SK-N-SH (cell line): Measurements from ENCODE around the gene SLIT2. TPM values are rescaled to one million over a fixed set of nuclear protein-coding genes. Genes with fewer than 3 reads are reported as not detected.

Source experiments
- CTCF ChIA-PET: fragments of 300-600, 350-600 bp; formaldehyde crosslinking; extraction: SDS; loops from one replicate; lab custom pipeline; 2021; lab: Yijun Ruan, JAX
- POLR2A ChIA-PET: fragments of 350-600 bp; sonication (Branson Sonifier 250); formaldehyde crosslinking; extraction: SDS; loops from one replicate; lab custom pipeline; 2020; ENCODE audit warnings: antibody characterized with exemption, inconsistent platforms; lab: Yijun Ruan, JAX
- DNase-seq: peaks from one replicate; pipeline ENCODE4 v3.0.0; 2012
- H2AFZ ChIP-seq: fragments of 200-600 bp; sonication (generic); 2 replicates; pipeline ENCODE4 v1.8.1; 2016; ENCODE audit warnings: antibody characterized with exemption, mild to moderate bottlenecking, low read depth
- H3F3A ChIP-seq: fragments of 200-600 bp; sonication (generic); replicated peaks from 2 replicates; pipeline ENCODE3; 2016; ENCODE audit warnings: antibody characterized with exemption, mild to moderate bottlenecking; ENCODE audit not compliant: insufficient read depth
- H3K27ac ChIP-seq, 2 experiments: fragments of 200-500 bp in 1 of 2; fragments of 200-600 bp in 1 of 2; sonication (Bioruptor generic) in 1 of 2; sonication (generic), shearing (Covaris generic) in 1 of 2; 2 replicates each; pipeline versions ENCODE4 v1.5.1 to v1.6.1; 2014 to 2016; ENCODE audit warnings: low read depth in 2 of 2, inconsistent platforms in 1 of 2, low read length in 1 of 2, mild to moderate bottlenecking in 1 of 2, mixed read lengths in 1 of 2
- H3K27me3 ChIP-seq: fragments of 200-600 bp; sonication (generic), shearing (Covaris generic); 2 replicates; pipeline ENCODE4 v1.6.1; 2016; ENCODE audit warnings: mixed run types; ENCODE audit not compliant: insufficient read depth
- H3K36me3 ChIP-seq, 2 experiments: fragments of 200-500 bp in 1 of 2; fragments of 200-600 bp in 1 of 2; sonication (Bioruptor generic) in 1 of 2; sonication (generic) in 1 of 2; replicated peaks in 1 of 2; 2 replicates each; pipeline versions ENCODE3 to v1.5.1; 2014 to 2016; ENCODE audit warnings: low read length in 1 of 2, mild to moderate bottlenecking in 1 of 2; ENCODE audit not compliant: insufficient read depth in 2 of 2, control insufficient read depth in 1 of 2
- H3K4me1 ChIP-seq, 2 experiments: fragments of 200-500 bp in 1 of 2; fragments of 200-600 bp in 1 of 2; sonication (Bioruptor generic) in 1 of 2; sonication (generic), shearing (Covaris generic) in 1 of 2; 2 replicates each; pipeline versions ENCODE4 v1.5.1 to v1.6.1; 2014 to 2016; ENCODE audit warnings: low read depth in 1 of 2, low read length in 1 of 2, mixed run types in 1 of 2; ENCODE audit not compliant: insufficient read depth in 2 of 2, control insufficient read depth in 1 of 2
- H3K4me2 ChIP-seq: fragments of 200-600 bp; sonication (generic), shearing (Covaris generic); 2 replicates; pipeline ENCODE4 v1.6.1; 2017; ENCODE audit warnings: mixed run types
- H3K4me3 ChIP-seq, 2 experiments: fragments of 200-500 bp in 1 of 2; fragments of 200-600 bp in 1 of 2; sonication (Bioruptor generic) in 1 of 2; sonication (generic), shearing (Covaris generic) in 1 of 2; 2 replicates each; pipeline versions ENCODE4 v1.5.1 to v1.8.1; 2014 to 2016; ENCODE audit warnings: low read depth in 2 of 2, inconsistent platforms in 1 of 2, low read length in 1 of 2, mild to moderate bottlenecking in 1 of 2, mixed read lengths in 1 of 2, moderate library complexity in 1 of 2
- H3K79me2 ChIP-seq: fragments of 200-600 bp; sonication (generic); 2 replicates; pipeline ENCODE4 v1.8.1; 2017; ENCODE audit warnings: mild to moderate bottlenecking; ENCODE audit not compliant: insufficient read depth
- H3K9ac ChIP-seq: fragments of 200-600 bp; sonication (generic); 2 replicates; pipeline ENCODE4 v1.6.1; 2017; ENCODE audit warnings: mixed run types
- H3K9me2 ChIP-seq: fragments of 200-600 bp; sonication (generic); 2 replicates; pipeline ENCODE4 v1.6.1; 2017; ENCODE audit warnings: mixed run types
- H3K9me3 ChIP-seq: fragments of 200-600 bp; sonication (generic); 2 replicates; pipeline ENCODE4 v1.6.1; 2017; ENCODE audit warnings: mixed run types, mild to moderate bottlenecking, moderate library complexity
- H4K20me1 ChIP-seq: fragments of 200-600 bp; sonication (generic); 2 replicates; pipeline ENCODE4 v1.6.1; 2017; ENCODE audit warnings: mild to moderate bottlenecking, mixed run types; ENCODE audit not compliant: insufficient read depth
- EP300 ChIP-seq, 2 experiments: IDR thresholded peaks; 2 replicates each; pipeline versions ENCODE4 v1.4.0 to v1.6.1; 2012; ENCODE audit warnings: borderline replicate concordance in 1 of 2, low read depth in 1 of 2, low read length in 1 of 2
- FOSL2 ChIP-seq: IDR thresholded peaks from 2 replicates; pipeline ENCODE4 v1.4.0; 2012; ENCODE audit warnings: low read depth, mild to moderate bottlenecking, moderate library complexity, borderline replicate concordance
- MAX ChIP-seq: IDR thresholded peaks from 2 replicates; pipeline ENCODE4 v1.4.0; 2012; ENCODE audit warnings: low read depth
- NFIC ChIP-seq: IDR thresholded peaks from 2 replicates; pipeline ENCODE4 v1.4.0; 2012; ENCODE audit warnings: borderline replicate concordance
- PBX3 ChIP-seq: IDR thresholded peaks from 2 replicates; pipeline ENCODE4; 2012
- RAD21 ChIP-seq: IDR thresholded peaks from 2 replicates; pipeline ENCODE4 v1.6.1; 2012; ENCODE audit warnings: mild to moderate bottlenecking, low read length
- RFX5 ChIP-seq: IDR thresholded peaks from 2 replicates; pipeline ENCODE4 v1.6.1; 2012; ENCODE audit warnings: mild to moderate bottlenecking, improper control_type of control experiment, low read length
- RXRA ChIP-seq: IDR thresholded peaks from 2 replicates; pipeline ENCODE4 v1.4.0; 2012; ENCODE audit warnings: low read depth, mild to moderate bottlenecking, borderline replicate concordance
- SIN3A ChIP-seq: IDR thresholded peaks from 2 replicates; pipeline ENCODE4 v1.6.1; 2012; ENCODE audit warnings: low read depth, mild to moderate bottlenecking, low read length, moderate library complexity, borderline replicate concordance
- TCF12 ChIP-seq: IDR thresholded peaks from 2 replicates; pipeline ENCODE4 v1.4.0; 2012
- TEAD4 ChIP-seq: IDR thresholded peaks from 2 replicates; pipeline ENCODE4 v1.4.0; 2012; ENCODE audit warnings: mild to moderate bottlenecking, borderline replicate concordance; ENCODE audit not compliant: insufficient read depth
- USF1 ChIP-seq: IDR thresholded peaks from 2 replicates; pipeline ENCODE4 v1.4.0; 2012; ENCODE audit warnings: low read depth, borderline replicate concordance
- ZBTB33 ChIP-seq: IDR thresholded peaks from 2 replicates; pipeline ENCODE4 v1.4.0; 2012; ENCODE audit warnings: low read depth, borderline replicate concordance
- WGBS: methylation state at CpG from one replicate; pipeline ENCODE4 v1.1.6; 2017; ENCODE audit warnings: low lambda C conversion rate; 5-methylcytosine and 5-hydroxymethylcytosine counted together
- polyA plus RNA-seq, 3 experiments: library from polyadenylated mRNA; depleted of rRNA; stranded (reverse); fragments of >200 nt; gene quantifications; 2 replicates each; pipeline ENCODE4 v1.2.3, GENCODE V29; 2012

The SLIT2 gene
- polyA plus RNA-seq, 1 of the 3 experiments (the other 2 are of a cell fraction): 68.7 TPM

- CTCF ChIA-PET: interaction anchor here (0.6 to 1.3 kb wide), 3 partner anchors 12 to 17 kb away, joined by 3 to 5 read pairs (median 4); no protein-coding TSS in a partner anchor
- no peaks in the 10 kb centered on the region for H3K9me3 ChIP-seq
- peaks cover 2% of the 10 kb centered on the region; the same call in 1 of the 2 replicates for H4K20me1 ChIP-seq
- POLR2A ChIA-PET: no interaction called here
- no peak overlapping the region for H3K9ac ChIP-seq
- no peak for DNase-seq
- H2AFZ ChIP-seq: no peak overlapping the region
- H3K4me1 ChIP-seq: peaks cover 0 to 28% of the 10 kb centered on the region in 2 experiments; a peak in 2 of 4 replicates
- H3K36me3 ChIP-seq: peaks cover 63 to 65% of the 10 kb centered on the region in 2 experiments
- peaks cover 3% of the 10 kb centered on the region for H3F3A ChIP-seq
- H3K4me2 ChIP-seq: no peak overlapping the region
- H3K27me3 ChIP-seq: no peaks in the 10 kb centered on the region
- H3K27ac ChIP-seq: peak overlapping the region in 1 of 2 experiments; percentile 57; a peak in 1 of 4 replicates
- WGBS: 78% methylated on average over 1 of the region's 1 CpG
- no peaks in the 10 kb centered on the region for H3K9me2 ChIP-seq
- H3K4me3 ChIP-seq: no peak overlapping the region
- no peak for TF ChIP-seq USF1
- H3K79me2 ChIP-seq: peaks cover 79% of the 10 kb centered on the region
Measured at GRCh38 chr4:20265726-20266125, 14.0 kb downstream of the SLIT2 start.

- Histone ChIP-seq H3K4me3 (no peak overlapping the region), H3K36me3 (peaks cover 59 to 61% of the 10 kb centered on the region in 2 experiments)
- no peak for DNase-seq
Measured at GRCh38 chr4:20266215-20267082, 14.7 kb downstream of the SLIT2 start.

GRCh38 chr4:20268028-20268427 lies 16.3 kb downstream of the SLIT2 start:
- ChIA-PET CTCF (interaction anchor here (1.3 to 2.2 kb wide), 2 partner anchors 20 kb away, joined by 3 to 7 read pairs; no protein-coding TSS in a partner anchor), POLR2A (no interaction called here)
- no peak overlapping the region for H3K9ac ChIP-seq
- H3K4me3 ChIP-seq: no peak overlapping the region
- H2AFZ ChIP-seq: no peak overlapping the region
- peaks cover 46 to 49% of the 10 kb centered on the region in 2 experiments for H3K36me3 ChIP-seq
- H3K27me3 ChIP-seq: no peaks in the 10 kb centered on the region
- peaks cover 9% of the 10 kb centered on the region; the same call in 1 of the 2 replicates for H4K20me1 ChIP-seq
- H3K4me1 ChIP-seq: peaks cover 0 to 42% of the 10 kb centered on the region in 2 experiments; a peak in 2 of 4 replicates
- no peak overlapping the region for H3K4me2 ChIP-seq
- H3K79me2 ChIP-seq: peaks cover 89% of the 10 kb centered on the region
- no peaks in the 10 kb centered on the region for H3K9me3 ChIP-seq
- H3F3A ChIP-seq: peaks cover 3% of the 10 kb centered on the region
- DNase-seq: no peak
- no peaks in the 10 kb centered on the region for H3K9me2 ChIP-seq
- H3K27ac ChIP-seq: no peak overlapping the region
- TF ChIP-seq TCF12: no peak
- TF ChIP-seq RFX5: no peak
- TF ChIP-seq TEAD4: no peak
- TF ChIP-seq ZBTB33: no peak
- no peak for TF ChIP-seq RAD21
- TF ChIP-seq MAX: no peak
- TF ChIP-seq FOSL2: no peak
- no peak for TF ChIP-seq SIN3A
- TF ChIP-seq EP300 (IDR thresholded peaks at IDR 0.05; ENCODE audit: borderline replicate concordance in 1 of 2, low read depth in 1 of 2, low read length in 1 of 2): no peak
- no peak for TF ChIP-seq NFIC

More at GRCh38 chr4:20266215-20267082, 14.7 kb downstream of the SLIT2 start:
- H3K79me2 ChIP-seq: peaks cover 77% of the 10 kb centered on the region
- H3K27ac ChIP-seq: peak overlapping the region in 1 of 2 experiments; percentile 57; a peak in 3 of 4 replicates
- WGBS: 69% methylated on average over 4 of the region's 4 CpGs
- H3K9ac ChIP-seq: no peak overlapping the region
- H3K9me2 ChIP-seq: no peaks in the 10 kb centered on the region
- H3F3A ChIP-seq: peaks cover 3% of the 10 kb centered on the region
- peaks cover 0 to 28% of the 10 kb centered on the region in 2 experiments; a peak in 2 of 4 replicates for H3K4me1 ChIP-seq
- peaks cover 3% of the 10 kb centered on the region; the same call in 1 of the 2 replicates for H4K20me1 ChIP-seq
- ChIA-PET POLR2A (no interaction called here), CTCF (interaction anchor here (0.6 to 2.2 kb wide), 4 partner anchors 13 to 18 kb away, joined by 3 to 7 read pairs (median 4); no protein-coding TSS in a partner anchor)
- TF ChIP-seq RXRA: no peak
- peak; percentile 60 for TF ChIP-seq PBX3
- H3K27me3 ChIP-seq: no peaks in the 10 kb centered on the region
- 0 out of 2 replicates have a peak overlapping the region, but pooled peaks have one; percentile 17 for H3K4me2 ChIP-seq
- H3K9me3 ChIP-seq: no peaks in the 10 kb centered on the region
- no peak overlapping the region for H2AFZ ChIP-seq
